ENCODE results near the gene TSR3.
"Not testable (repeated sequence)": the region's sequence is repeated elsewhere in the genome, so short reads cannot be mapped to it uniquely, and the experiment has no call there.

TSR3 gene

GRCh38 chr16:1338855-1339675 lies 12.6 kb downstream of the TSR3 start:
- DNase-seq (ENCODE audit: low read depth in 3 of 3): no peak

- no peak for DNase-seq (ENCODE audit: low read depth in 3 of 3)
Measured at GRCh38 chr16:1338119-1338730, 13.5 kb downstream of the TSR3 start.

GRCh38 chr16:1337486-1337885 lies 14.2 kb downstream of the TSR3 start:
- no peak for DNase-seq (ENCODE audit: low read depth in 3 of 3)

GRCh38 chr16:1336619-1337018 lies 15.1 kb downstream of the TSR3 start:
- DNase-seq (ENCODE audit: low read depth in 3 of 3): no peak

GRCh38 chr16:1335996-1336395 lies 15.7 kb downstream of the TSR3 start:
- no peak for DNase-seq (ENCODE audit: low read depth in 3 of 3)

- no peak for DNase-seq (ENCODE audit: low read depth in 3 of 3)
Measured at GRCh38 chr16:1335211-1335971, 16.3 kb downstream of the TSR3 start.

GRCh38 chr16:1334739-1335138 lies 16.9 kb downstream of the TSR3 start:
- DNase-seq (ENCODE audit: low read depth in 3 of 3): no peak

GRCh38 chr16:1333854-1334700 lies 17.6 kb downstream of the TSR3 start:
- no peak for DNase-seq (ENCODE audit: low read depth in 3 of 3)

- DNase-seq (ENCODE audit: low read depth in 3 of 3): peak in 1 of 3 experiments; percentile 34
Measured at GRCh38 chr16:1333149-1333812, 18.4 kb downstream of the TSR3 start, which contains the start of gene BAIAP3. BAIAP3 (plus strand) TSS chr16:1333645; CDS start chr16:1338550, 4,905 bp downstream.

GRCh38 chr16:1332618-1333148 lies 19.0 kb downstream of the TSR3 start:
- DNase-seq (ENCODE audit: low read depth in 3 of 3): no peak

- no peak for DNase-seq (ENCODE audit: low read depth in 3 of 3)
Measured at GRCh38 chr16:1331712-1332617, 19.7 kb downstream of the TSR3 start.

GRCh38 chr16:1330931-1331711 lies 20.6 kb downstream of the TSR3 start:
- no peak for DNase-seq (ENCODE audit: low read depth in 3 of 3)

GRCh38 chr16:1330260-1330914 lies 21.3 kb downstream of the TSR3 start:
- DNase-seq (ENCODE audit: low read depth in 3 of 3): peak in 1 of 3 experiments; percentile 31

- not testable (repeated sequence) for DNase-seq (ENCODE audit: low read depth in 3 of 3)
Measured at GRCh38 chr16:1328961-1329360, 22.7 kb downstream of the TSR3 start.

- not testable (repeated sequence) for DNase-seq (ENCODE audit: low read depth in 3 of 3)
Measured at GRCh38 chr16:1328136-1328535, 23.5 kb downstream of the TSR3 start.

- no peak for DNase-seq (ENCODE audit: low read depth in 3 of 3)
Measured at GRCh38 chr16:1327619-1327947, 24.1 kb downstream of the TSR3 start.

- no peak for DNase-seq (ENCODE audit: low read depth in 3 of 3)
Measured at GRCh38 chr16:1326946-1327618, 24.6 kb downstream of the TSR3 start.

GRCh38 chr16:1326391-1326790 lies 25.3 kb downstream of the TSR3 start:
- no peak for DNase-seq (ENCODE audit: low read depth in 3 of 3)

Measured in stimulated activated CD4-positive, alpha-beta T cell treated with anti-CD3 and anti-CD28 coated beads, TNF-alpha, amount 100 ng/mL, for 24 hours (primary cell).